ENCODE results near the gene SV2C.

Gene SV2C

GRCh38 chr5:76196886-76197489 is 113.8 kb downstream of the SV2C start:
- H3K27ac ChIP-seq (ENCODE audit: low read length) = no peak overlapping the region
- H3K4me2 ChIP-seq (ENCODE audit: low read depth, low read length) = no peak overlapping the region

GRCh38 chr5:76197726-76198125 is 114.5 kb downstream of the SV2C start:
- H3K4me3 ChIP-seq (ENCODE audit: low read length) = no peak overlapping the region
- no peaks in the 10 kb centered on the region for H3K79me2 ChIP-seq (ENCODE audit: low read length)
- no peaks in the 10 kb centered on the region for H3K36me3 ChIP-seq (replicated peaks; ENCODE audit: insufficient read depth, low read length)
- H3K4me1 ChIP-seq (ENCODE audit: low read length) = no peaks in the 10 kb centered on the region
- DNase-seq = no peak
- no peak overlapping the region for H3K9ac ChIP-seq (ENCODE audit: low read length)
- no peaks in the 10 kb centered on the region for H3K27me3 ChIP-seq (replicated peaks; ENCODE audit: insufficient read depth, low read length)
- H3K9me2 ChIP-seq (replicated peaks; ENCODE audit: insufficient read depth, low read length) = no peaks in the 10 kb centered on the region
- no peaks in the 10 kb centered on the region for H4K20me1 ChIP-seq (ENCODE audit: insufficient read depth, low read length)
- no peak overlapping the region for H3K27ac ChIP-seq (ENCODE audit: low read length)
- no peak overlapping the region for H2AFZ ChIP-seq (ENCODE audit: low read length)
- H3F3A ChIP-seq (ENCODE audit: insufficient read depth, low read length) = no peaks in the 10 kb centered on the region
- no peaks in the 10 kb centered on the region for H3K9me3 ChIP-seq (replicated peaks; ENCODE audit: insufficient read depth, low read length)
- H3K4me2 ChIP-seq (ENCODE audit: low read depth, low read length) = no peak overlapping the region
- TF ChIP-seq CTCF (IDR thresholded peaks at IDR 0.05; ENCODE audit: low read length) (no peak), EZH2phosphoT487 (IDR thresholded peaks at IDR 0.05; ENCODE audit: low read length) (no peak), EZH2 (optimal IDR thresholded peaks at IDR 0.05; ENCODE audit: low read depth, low read length) (no peak)

More at GRCh38 chr5:76196886-76197489, 113.8 kb downstream of the SV2C start:
- H3K9me3 ChIP-seq (replicated peaks; ENCODE audit: insufficient read depth, low read length) = no peaks in the 10 kb centered on the region
- no peak overlapping the region for H2AFZ ChIP-seq (ENCODE audit: low read length)
- no peak overlapping the region for H3K4me3 ChIP-seq (ENCODE audit: low read length)
- H3K27me3 ChIP-seq (replicated peaks; ENCODE audit: insufficient read depth, low read length) = no peaks in the 10 kb centered on the region
- H4K20me1 ChIP-seq (ENCODE audit: insufficient read depth, low read length) = no peaks in the 10 kb centered on the region
- TF ChIP-seq EZH2 (optimal IDR thresholded peaks at IDR 0.05; ENCODE audit: low read depth, low read length) (no peak), CTCF (IDR thresholded peaks at IDR 0.05; ENCODE audit: low read length) (no peak), EZH2phosphoT487 (IDR thresholded peaks at IDR 0.05; ENCODE audit: low read length) (no peak)
- H3K9me2 ChIP-seq (replicated peaks; ENCODE audit: insufficient read depth, low read length) = no peaks in the 10 kb centered on the region
- H3K4me1 ChIP-seq (ENCODE audit: low read length) = no peaks in the 10 kb centered on the region
- no peaks in the 10 kb centered on the region for H3K79me2 ChIP-seq (ENCODE audit: low read length)
- H3F3A ChIP-seq (ENCODE audit: insufficient read depth, low read length) = no peaks in the 10 kb centered on the region
- no peak overlapping the region for H3K9ac ChIP-seq (ENCODE audit: low read length)
- DNase-seq = no peak
- no peaks in the 10 kb centered on the region for H3K36me3 ChIP-seq (replicated peaks; ENCODE audit: insufficient read depth, low read length)

- Histone ChIP-seq H3K4me1 (ENCODE audit: low read length) (no peaks in the 10 kb centered on the region), H3K9me2 (replicated peaks; ENCODE audit: insufficient read depth, low read length) (no peaks in the 10 kb centered on the region), H3K36me3 (replicated peaks; ENCODE audit: insufficient read depth, low read length) (no peaks in the 10 kb centered on the region), H3K4me3 (ENCODE audit: low read length) (no peak overlapping the region), H3K27me3 (replicated peaks; ENCODE audit: insufficient read depth, low read length) (no peaks in the 10 kb centered on the region), H3K9me3 (replicated peaks; ENCODE audit: insufficient read depth, low read length) (no peaks in the 10 kb centered on the region), H3K4me2 (ENCODE audit: low read depth, low read length) (no peak overlapping the region), H3K27ac (ENCODE audit: low read length) (no peak overlapping the region), H3K9ac (ENCODE audit: low read length) (no peak overlapping the region), H3F3A (ENCODE audit: insufficient read depth, low read length) (no peaks in the 10 kb centered on the region), H4K20me1 (ENCODE audit: insufficient read depth, low read length) (no peaks in the 10 kb centered on the region), H2AFZ (ENCODE audit: low read length) (no peak overlapping the region), H3K79me2 (ENCODE audit: low read length) (no peaks in the 10 kb centered on the region)
- no peak for TF ChIP-seq EZH2 (optimal IDR thresholded peaks at IDR 0.05; ENCODE audit: low read depth, low read length)
- no peak for TF ChIP-seq EZH2phosphoT487 (IDR thresholded peaks at IDR 0.05; ENCODE audit: low read length)
- no peak for TF ChIP-seq CTCF (IDR thresholded peaks at IDR 0.05; ENCODE audit: low read length)
- DNase-seq = no peak
Observed at GRCh38 chr5:76199336-76200318, 116.4 kb downstream of the SV2C start.
